OCI-LY1 (cell line): Measurements from ENCODE around the gene MBOAT1.

Experiments
- H2AFZ ChIP-seq: fragments of 200-600 bp; sonication (generic), shearing (Covaris generic); 2 replicates; pipeline ENCODE4 v1.6.0; 2014; ENCODE audit warnings: antibody characterized with exemption, mild to moderate bottlenecking, low read length
- H3F3A ChIP-seq: fragments of 200-600 bp; sonication (generic), shearing (Covaris generic); 2 replicates; pipeline ENCODE4 v1.6.0; 2014; ENCODE audit warnings: mild to moderate bottlenecking, antibody characterized with exemption, low read length, moderate library complexity; ENCODE audit not compliant: insufficient read depth
- H3K27ac ChIP-seq: fragments of 200-600 bp; sonication (generic); 2 replicates; pipeline ENCODE4 v1.5.1; 2014; ENCODE audit warnings: low read length, mixed run types, mild to moderate bottlenecking, low read depth; ENCODE audit not compliant: poor library complexity, severe bottlenecking
- H3K27me3 ChIP-seq: fragments of 200-600 bp; sonication (generic); 2 replicates; pipeline ENCODE4 v1.6.0; 2014; ENCODE audit warnings: antibody characterized with exemption, mild to moderate bottlenecking, low read length, moderate library complexity; ENCODE audit not compliant: insufficient read depth
- H3K36me3 ChIP-seq: fragments of 200-600 bp; sonication (generic); 2 replicates; pipeline ENCODE4 v1.6.1; 2014; ENCODE audit warnings: mild to moderate bottlenecking, antibody characterized with exemption, low read length, moderate library complexity, mixed read lengths; ENCODE audit not compliant: insufficient read depth
- H3K4me1 ChIP-seq: fragments of 200-600 bp; sonication (generic); 2 replicates; pipeline ENCODE4 v1.5.1; 2014; ENCODE audit warnings: mild to moderate bottlenecking, low read length, moderate library complexity; ENCODE audit not compliant: insufficient read depth, severe bottlenecking
- H3K4me2 ChIP-seq: fragments of 200-600 bp; sonication (generic), shearing (Covaris generic); 2 replicates; pipeline ENCODE4 v1.6.1; 2014; ENCODE audit warnings: low read length
- H3K4me3 ChIP-seq: fragments of 200-600 bp; sonication (generic); 2 replicates; pipeline ENCODE4 v1.5.1; 2014; ENCODE audit warnings: low read length, low read depth, mild to moderate bottlenecking, mixed read lengths; ENCODE audit not compliant: poor library complexity, severe bottlenecking
- H3K79me2 ChIP-seq: fragments of 200-600 bp; shearing (Covaris generic); 2 replicates; pipeline ENCODE4 v1.6.1; 2016; ENCODE audit warnings: mixed run types, low read length, mixed read lengths; ENCODE audit not compliant: insufficient read depth
- H3K9ac ChIP-seq: fragments of 200-600 bp; sonication (generic), shearing (Covaris generic); 2 replicates; pipeline ENCODE4 v1.6.1; 2014; ENCODE audit warnings: mild to moderate bottlenecking, low read length, mixed read lengths
- H3K9me2 ChIP-seq: fragments of 200-600 bp; sonication (generic), shearing (Covaris generic); 2 replicates; pipeline ENCODE4 v1.6.1; 2014; ENCODE audit warnings: low read depth, mild to moderate bottlenecking, low read length, mixed read lengths
- H3K9me3 ChIP-seq: fragments of 200-600 bp; shearing (Covaris generic); 2 replicates; pipeline ENCODE4 v1.6.1; 2014; ENCODE audit warnings: low read length, mixed read lengths
- H4K20me1 ChIP-seq: fragments of 200-600 bp; sonication (generic), shearing (Covaris generic); 2 replicates; pipeline ENCODE4 v1.6.0; 2016; ENCODE audit warnings: mild to moderate bottlenecking, low read length; ENCODE audit not compliant: insufficient read depth
- EZH2 ChIP-seq: fragments of 200-600 bp; sonication (generic), shearing (Covaris generic); IDR thresholded peaks from 2 replicates; pipeline ENCODE4 v1.8.0; 2017; ENCODE audit warnings: borderline replicate concordance, mixed run types, mild to moderate bottlenecking, antibody characterized with exemption, low read length, moderate library complexity, mixed read lengths
- TF ChIP-seq, protein P1 (sequence below): fragments of 200-600 bp; sonication (generic), shearing (Covaris generic); IDR thresholded peaks from 2 replicates; pipeline ENCODE4 v1.5.1; 2017; ENCODE audit warnings: mild to moderate bottlenecking, antibody characterized with exemption, low read length, moderate library complexity, mixed read lengths

The MBOAT1 gene

DNA sequence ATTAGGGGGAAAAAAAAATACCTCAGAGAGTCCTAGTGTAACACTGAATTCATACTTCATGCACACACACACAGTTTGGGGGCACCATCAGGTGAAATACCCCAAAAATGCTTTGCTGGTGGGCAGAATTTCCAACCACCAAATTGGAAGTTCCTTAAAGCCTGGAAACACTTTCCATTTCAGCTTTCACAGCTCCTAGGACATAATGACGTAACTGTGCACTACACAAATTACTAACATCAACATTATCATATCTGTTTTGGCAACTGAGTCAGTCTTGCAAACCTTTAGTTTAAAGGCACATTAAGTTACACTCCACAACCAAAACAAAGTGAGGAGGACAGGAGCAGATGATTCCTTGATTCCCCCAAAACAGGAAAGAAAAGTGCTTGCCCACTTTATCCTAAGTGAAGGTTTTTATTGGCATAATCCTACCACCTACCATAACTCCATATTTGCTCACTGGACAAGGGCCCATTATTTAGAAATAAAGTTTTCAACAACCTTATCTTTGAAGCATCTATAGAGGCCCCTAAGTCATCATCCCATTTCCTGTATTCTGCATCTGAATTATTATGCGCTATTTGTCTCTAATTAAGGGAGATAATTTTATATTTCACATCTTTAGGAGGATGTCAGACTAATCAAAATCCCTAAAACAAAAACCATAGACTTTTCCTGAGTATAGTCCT lies 3.4 kb downstream of the MBOAT1 start:
- H3K27ac ChIP-seq = no peak overlapping the region

DNA sequence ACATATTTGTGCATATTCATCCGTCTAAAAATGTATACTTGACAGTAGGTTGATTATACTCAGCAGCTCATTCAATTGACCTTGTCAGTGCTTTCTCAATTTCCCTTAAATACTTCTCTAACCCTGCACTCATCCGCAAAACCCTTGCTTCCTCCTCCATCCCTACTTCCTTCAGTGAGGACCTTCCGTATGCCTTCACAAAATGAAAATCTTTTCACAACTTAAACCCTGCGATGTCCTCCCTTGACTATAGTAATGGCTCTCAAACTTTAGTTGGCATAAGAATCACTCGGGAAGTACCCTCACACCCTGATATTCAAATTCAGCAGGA lies 5.2 kb downstream of the MBOAT1 start:
- Histone ChIP-seq H3F3A (no peaks in the 10 kb centered on the region), H3K79me2 (no peaks in the 10 kb centered on the region), H3K27ac (no peak overlapping the region), H3K4me3 (no peak overlapping the region), H3K9me3 (no peaks in the 10 kb centered on the region), H3K9ac (no peak overlapping the region), H3K27me3 (no peaks in the 10 kb centered on the region), H3K36me3 (no peaks in the 10 kb centered on the region), H3K9me2 (no peaks in the 10 kb centered on the region), H3K4me1 (no peaks in the 10 kb centered on the region), H3K4me2 (no peak overlapping the region), H2AFZ (no peak overlapping the region), H4K20me1 (no peaks in the 10 kb centered on the region)
- TF ChIP-seq, protein P1, sequence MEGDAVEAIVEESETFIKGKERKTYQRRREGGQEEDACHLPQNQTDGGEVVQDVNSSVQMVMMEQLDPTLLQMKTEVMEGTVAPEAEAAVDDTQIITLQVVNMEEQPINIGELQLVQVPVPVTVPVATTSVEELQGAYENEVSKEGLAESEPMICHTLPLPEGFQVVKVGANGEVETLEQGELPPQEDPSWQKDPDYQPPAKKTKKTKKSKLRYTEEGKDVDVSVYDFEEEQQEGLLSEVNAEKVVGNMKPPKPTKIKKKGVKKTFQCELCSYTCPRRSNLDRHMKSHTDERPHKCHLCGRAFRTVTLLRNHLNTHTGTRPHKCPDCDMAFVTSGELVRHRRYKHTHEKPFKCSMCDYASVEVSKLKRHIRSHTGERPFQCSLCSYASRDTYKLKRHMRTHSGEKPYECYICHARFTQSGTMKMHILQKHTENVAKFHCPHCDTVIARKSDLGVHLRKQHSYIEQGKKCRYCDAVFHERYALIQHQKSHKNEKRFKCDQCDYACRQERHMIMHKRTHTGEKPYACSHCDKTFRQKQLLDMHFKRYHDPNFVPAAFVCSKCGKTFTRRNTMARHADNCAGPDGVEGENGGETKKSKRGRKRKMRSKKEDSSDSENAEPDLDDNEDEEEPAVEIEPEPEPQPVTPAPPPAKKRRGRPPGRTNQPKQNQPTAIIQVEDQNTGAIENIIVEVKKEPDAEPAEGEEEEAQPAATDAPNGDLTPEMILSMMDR = no peak
- TF ChIP-seq EZH2 = no peak

More for the DNA sequence above, 3.4 kb downstream of the MBOAT1 start:
- Histone ChIP-seq H3K36me3 (no peaks in the 10 kb centered on the region), H4K20me1 (no peaks in the 10 kb centered on the region), H3K79me2 (no peaks in the 10 kb centered on the region), H3K9me2 (no peaks in the 10 kb centered on the region), H3K27me3 (no peaks in the 10 kb centered on the region), H3K9ac (no peak overlapping the region), H3K4me1 (no peaks in the 10 kb centered on the region), H3F3A (no peaks in the 10 kb centered on the region), H3K9me3 (no peaks in the 10 kb centered on the region), H3K4me2 (no peak overlapping the region), H2AFZ (no peak overlapping the region), H3K4me3 (no peak overlapping the region)
- TF ChIP-seq, protein P1 = no peak
- TF ChIP-seq EZH2 = no peak

DNA sequence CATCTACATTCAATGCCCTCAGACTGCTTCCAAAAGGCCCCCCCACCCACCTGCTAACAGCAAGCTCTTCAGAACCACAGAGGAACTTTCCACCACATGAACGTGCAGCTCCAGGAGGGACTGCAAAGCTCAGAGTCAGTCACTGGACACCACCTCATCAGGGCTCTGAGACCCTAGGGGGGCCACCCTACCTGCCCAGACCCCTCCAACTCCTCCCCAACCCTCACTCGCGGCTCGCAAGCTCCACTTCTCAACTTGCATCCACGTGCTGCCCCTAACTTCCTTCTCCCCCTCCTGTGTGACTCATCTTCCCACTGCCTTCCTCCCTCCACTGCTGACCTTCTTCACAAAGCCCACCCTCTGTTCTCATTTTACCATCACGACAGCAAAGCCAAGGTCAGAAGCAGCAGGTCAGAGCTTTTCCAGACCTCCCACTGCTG lies 6.5 kb downstream of the MBOAT1 start:
- H3K9me3 ChIP-seq = no peaks in the 10 kb centered on the region
- TF ChIP-seq EZH2 = no peak
- no peaks in the 10 kb centered on the region for H3K36me3 ChIP-seq
- H3K79me2 ChIP-seq = no peaks in the 10 kb centered on the region
- no peak overlapping the region for H3K4me2 ChIP-seq
- no peak overlapping the region for H3K4me3 ChIP-seq
- no peaks in the 10 kb centered on the region for H3K27me3 ChIP-seq
- no peaks in the 10 kb centered on the region for H4K20me1 ChIP-seq
- no peak overlapping the region for H3K9ac ChIP-seq
- H3K9me2 ChIP-seq = no peaks in the 10 kb centered on the region
- no peak overlapping the region for H3K27ac ChIP-seq
- H3K4me1 ChIP-seq = no peaks in the 10 kb centered on the region
- no peaks in the 10 kb centered on the region for H3F3A ChIP-seq
- H2AFZ ChIP-seq = no peak overlapping the region

DNA sequence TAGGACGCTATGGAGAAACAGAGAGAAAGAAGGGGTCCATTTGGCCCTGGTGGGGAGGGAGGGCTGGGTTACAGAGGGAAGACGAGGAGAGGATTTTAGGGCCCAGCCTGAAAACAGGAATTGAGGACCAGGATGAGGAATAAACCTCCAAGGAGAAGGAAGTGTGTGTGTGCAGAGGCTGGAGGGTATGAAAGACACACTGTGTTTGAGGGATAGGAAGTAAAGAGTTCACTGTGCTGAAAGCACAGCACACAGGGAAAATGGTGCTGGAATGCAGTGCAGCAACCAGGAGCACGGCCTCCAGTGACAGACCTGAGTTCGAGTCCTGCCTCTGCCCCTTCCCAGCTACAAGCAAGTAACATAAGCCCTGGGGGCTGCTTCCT lies 7.8 kb downstream of the MBOAT1 start:
- no peak overlapping the region for H3K4me2 ChIP-seq
- TF ChIP-seq EZH2 = no peak
- TF ChIP-seq, protein P1 = no peak

More for the DNA sequence above, 7.8 kb downstream of the MBOAT1 start:
- Histone ChIP-seq H4K20me1 (no peaks in the 10 kb centered on the region), H3K36me3 (no peaks in the 10 kb centered on the region), H3K27me3 (no peaks in the 10 kb centered on the region), H3K27ac (no peak overlapping the region), H3K4me1 (no peaks in the 10 kb centered on the region), H3K79me2 (no peaks in the 10 kb centered on the region), H3K9me3 (no peaks in the 10 kb centered on the region), H3K4me3 (no peak overlapping the region), H3F3A (no peaks in the 10 kb centered on the region), H3K9me2 (no peaks in the 10 kb centered on the region), H3K9ac (no peak overlapping the region), H2AFZ (no peak overlapping the region)
